Mesothelial cell of epicardium (in vitro differentiated cells): Measurements from ENCODE around the gene KREMEN2. TPM values are rescaled to one million over a fixed set of nuclear protein-coding genes. Genes with fewer than 3 reads are reported as not detected.

Experiments used
- DNase-seq, 2 experiments: peaks; one replicate each; pipeline ENCODE4 v3.0.0; 2021; ENCODE audit warnings: low spot score in 2 of 2; ENCODE audit not compliant: unreplicated experiment in 2 of 2
- H3K27ac Mint-ChIP-seq: 2 replicates; pipeline ENCODE4 v1.8.0; 2021; ENCODE audit warnings: mixed read lengths
- H3K27me3 Mint-ChIP-seq: 2 replicates; pipeline ENCODE4 v1.8.0; 2021; ENCODE audit warnings: low read depth, mixed read lengths
- H3K36me3 Mint-ChIP-seq: 2 replicates; pipeline ENCODE4 v1.8.0; 2021; ENCODE audit warnings: mixed read lengths
- H3K4me1 Mint-ChIP-seq: 2 replicates; pipeline ENCODE4 v1.8.0; 2021; ENCODE audit warnings: mixed read lengths
- H3K4me3 Mint-ChIP-seq: 2 replicates; pipeline ENCODE4 v1.8.0; 2021; ENCODE audit warnings: mild to moderate bottlenecking, moderate library complexity, mixed read lengths
- H3K9me3 Mint-ChIP-seq: 2 replicates; pipeline ENCODE4 v1.8.0; 2021; ENCODE audit warnings: mixed read lengths
- total RNA-seq: library from RNA; stranded (reverse); gene quantifications from 3 replicates; pipeline ENCODE4 v1.2.1, GENCODE V29; 2021
- TF ChIP-seq, protein P1 (sequence below): fragments of 200-600 bp; sonication (generic); IDR thresholded peaks from one replicate; pipeline ENCODE4 v1.5.0; 2021; ENCODE audit warnings: antibody characterized with exemption; ENCODE audit not compliant: unreplicated experiment

Gene KREMEN2
- total RNA-seq, 1 donor from 2014 or later, result 29.1 TPM

- Mint-ChIP-seq H3K27me3 (peaks cover under 1% of the 10 kb centered on the region), H3K4me1 (peaks cover 10% of the 10 kb centered on the region), H3K36me3 (no peaks in the 10 kb centered on the region), H3K4me3 (no peak overlapping the region), H3K27ac (no peak overlapping the region), H3K9me3 (no peaks in the 10 kb centered on the region)
- DNase-seq, result no peak
- TF ChIP-seq, protein P1, sequence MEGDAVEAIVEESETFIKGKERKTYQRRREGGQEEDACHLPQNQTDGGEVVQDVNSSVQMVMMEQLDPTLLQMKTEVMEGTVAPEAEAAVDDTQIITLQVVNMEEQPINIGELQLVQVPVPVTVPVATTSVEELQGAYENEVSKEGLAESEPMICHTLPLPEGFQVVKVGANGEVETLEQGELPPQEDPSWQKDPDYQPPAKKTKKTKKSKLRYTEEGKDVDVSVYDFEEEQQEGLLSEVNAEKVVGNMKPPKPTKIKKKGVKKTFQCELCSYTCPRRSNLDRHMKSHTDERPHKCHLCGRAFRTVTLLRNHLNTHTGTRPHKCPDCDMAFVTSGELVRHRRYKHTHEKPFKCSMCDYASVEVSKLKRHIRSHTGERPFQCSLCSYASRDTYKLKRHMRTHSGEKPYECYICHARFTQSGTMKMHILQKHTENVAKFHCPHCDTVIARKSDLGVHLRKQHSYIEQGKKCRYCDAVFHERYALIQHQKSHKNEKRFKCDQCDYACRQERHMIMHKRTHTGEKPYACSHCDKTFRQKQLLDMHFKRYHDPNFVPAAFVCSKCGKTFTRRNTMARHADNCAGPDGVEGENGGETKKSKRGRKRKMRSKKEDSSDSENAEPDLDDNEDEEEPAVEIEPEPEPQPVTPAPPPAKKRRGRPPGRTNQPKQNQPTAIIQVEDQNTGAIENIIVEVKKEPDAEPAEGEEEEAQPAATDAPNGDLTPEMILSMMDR, result no peak
Measured at GRCh38 chr16:2953706-2954627, 10.1 kb upstream of the KREMEN2 start.

- H3K27me3 Mint-ChIP-seq, result peaks cover 5% of the 10 kb centered on the region
- H3K36me3 Mint-ChIP-seq, result no peaks in the 10 kb centered on the region
- H3K27ac Mint-ChIP-seq, result no peak overlapping the region
- peaks cover 10% of the 10 kb centered on the region for H3K4me1 Mint-ChIP-seq
- H3K4me3 Mint-ChIP-seq, result no peak overlapping the region
- no peaks in the 10 kb centered on the region for H3K9me3 Mint-ChIP-seq
- no peak for DNase-seq
- TF ChIP-seq, protein P1, result no peak
Measured at GRCh38 chr16:2954656-2955381, 9.3 kb upstream of the KREMEN2 start.

DNA sequence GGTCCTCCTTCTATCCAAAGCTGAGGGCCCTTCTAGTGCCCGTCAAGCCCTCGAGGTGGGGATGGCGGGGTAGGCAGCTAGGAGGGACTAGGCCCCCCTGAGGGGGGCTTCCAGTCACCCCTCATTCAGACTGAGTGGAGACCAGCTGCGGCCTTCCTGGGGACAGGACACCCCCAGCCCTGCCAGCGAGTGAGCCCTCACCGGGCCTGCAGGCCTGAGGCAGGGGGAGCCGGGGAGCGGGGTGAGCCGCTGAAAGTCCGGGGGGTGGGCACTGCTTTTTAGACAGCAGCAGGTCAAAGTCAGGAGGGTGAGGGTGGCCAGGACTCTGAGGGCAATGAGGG, 8.7 kb upstream of the KREMEN2 start:
- TF ChIP-seq, protein P1, result no peak
- Mint-ChIP-seq H3K4me1 (peaks cover 10% of the 10 kb centered on the region), H3K36me3 (no peaks in the 10 kb centered on the region), H3K4me3 (no peak overlapping the region), H3K27me3 (peaks cover 11% of the 10 kb centered on the region), H3K27ac (no peak overlapping the region), H3K9me3 (no peaks in the 10 kb centered on the region)
- DNase-seq, result no peak

DNA sequence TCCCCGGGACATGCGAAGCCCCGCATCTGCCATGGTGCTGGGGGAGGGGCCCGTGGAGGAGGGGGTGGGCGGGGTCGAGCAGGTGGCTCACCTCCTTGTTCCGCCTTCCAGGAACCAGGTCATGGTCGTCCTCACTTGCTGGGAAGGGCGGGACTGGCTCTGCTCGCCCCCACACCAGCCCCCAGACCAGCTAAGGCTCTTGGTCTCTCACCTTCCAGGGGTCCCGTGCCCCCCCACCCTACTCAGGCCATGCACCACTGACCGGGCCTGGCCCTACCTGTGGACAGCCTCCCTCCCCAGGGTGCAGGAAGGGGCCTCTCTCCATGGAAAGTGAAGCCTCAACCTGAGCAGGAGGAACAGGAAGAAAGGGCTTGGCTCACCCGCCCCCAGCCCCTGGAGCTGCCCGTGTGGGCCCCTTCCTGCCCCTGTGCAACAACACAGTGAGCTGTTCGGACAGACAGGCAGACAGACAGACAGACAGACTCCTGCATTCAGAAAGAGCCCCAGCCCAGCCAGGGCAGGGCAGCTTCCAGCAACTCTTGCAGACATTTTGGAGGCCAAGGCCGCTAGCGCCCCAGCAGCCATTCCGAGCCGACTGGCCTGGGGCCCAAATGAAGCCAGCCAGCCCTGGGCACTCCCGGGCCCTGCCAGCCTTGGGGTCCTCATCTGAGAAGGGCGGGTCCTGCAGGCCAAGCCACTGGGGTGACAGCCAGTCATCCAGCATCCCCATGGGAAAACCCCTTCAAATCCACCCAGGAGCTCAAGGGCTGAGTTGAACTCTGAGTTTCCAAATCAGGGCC, 8.1 kb upstream of the KREMEN2 start:
- Mint-ChIP-seq H3K27ac (no peak overlapping the region), H3K36me3 (no peaks in the 10 kb centered on the region), H3K9me3 (no peaks in the 10 kb centered on the region), H3K27me3 (peaks cover 11% of the 10 kb centered on the region), H3K4me1 (peaks cover 10% of the 10 kb centered on the region), H3K4me3 (no peak overlapping the region)
- no peak for DNase-seq
- TF ChIP-seq, protein P1, result no peak

GRCh38 chr16:2956579-2956956, 7.5 kb upstream of the KREMEN2 start:
- H3K36me3 Mint-ChIP-seq, result no peaks in the 10 kb centered on the region
- DNase-seq, result no peak
- no peaks in the 10 kb centered on the region for H3K9me3 Mint-ChIP-seq
- no peak overlapping the region for H3K4me3 Mint-ChIP-seq
- TF ChIP-seq, protein P1, result no peak
- H3K27ac Mint-ChIP-seq, result no peak overlapping the region
- peaks cover 11% of the 10 kb centered on the region for H3K27me3 Mint-ChIP-seq
- peaks cover 10% of the 10 kb centered on the region for H3K4me1 Mint-ChIP-seq
